SK-N-SH treated with all-trans-retinoic acid at 6 μM for 48 hours (cell line): ENCODE data around the gene WDR31.

Source experiments
- ATAC-seq: fragments of 200-7000 bp; cut with Tn5 transposase; 3 replicates; pipeline ENCODE4 v1.9.1; 2020; ENCODE audit warnings: mild to moderate bottlenecking, moderate library complexity
- ARNTL ChIP-seq: fragments of 450-650 bp; formaldehyde crosslinking; IDR thresholded peaks from 2 replicates; pipeline ENCODE4 v1.5.0; 2020; ENCODE audit warnings: low read depth, mild to moderate bottlenecking, moderate library complexity, borderline replicate concordance
- CSDC2 ChIP-seq: fragments of 250-450 bp; sonication (Bioruptor Pico); IDR thresholded peaks from 2 replicates; pipeline ENCODE4 v1.5.0; 2020; ENCODE audit warnings: mild to moderate bottlenecking, moderate library complexity
- ESRRG ChIP-seq: fragments of 250-450 bp; sonication (Bioruptor Pico); IDR thresholded peaks from 2 replicates; pipeline ENCODE4 v1.6.1; 2021; ENCODE audit warnings: mild to moderate bottlenecking
- GLIS3 ChIP-seq: fragments of 250-450 bp; sonication (Bioruptor Pico); IDR thresholded peaks from 2 replicates; pipeline ENCODE4 v1.5.0; 2020; ENCODE audit warnings: mild to moderate bottlenecking, moderate library complexity
- ISL1 ChIP-seq: fragments of 250-450 bp; sonication (Bioruptor Pico); IDR thresholded peaks from 2 replicates; pipeline ENCODE4 v2.1.2; 2022; ENCODE audit warnings: mild to moderate bottlenecking, moderate library complexity
- PATZ1 ChIP-seq: fragments of 250-450 bp; sonication (Bioruptor Pico); IDR thresholded peaks from 2 replicates; pipeline ENCODE4 v1.8.0; 2020; ENCODE audit warnings: mild to moderate bottlenecking, moderate library complexity, borderline replicate concordance
- PPARA ChIP-seq: fragments of 250-450 bp; sonication (Bioruptor Pico); IDR thresholded peaks from 2 replicates; pipeline ENCODE4 v1.5.0; 2020; ENCODE audit warnings: mild to moderate bottlenecking, borderline replicate concordance
- RARB ChIP-seq: fragments of 250-450 bp; sonication (Bioruptor Pico); IDR thresholded peaks from 2 replicates; pipeline ENCODE4 v1.8.0; 2021; ENCODE audit warnings: mild to moderate bottlenecking, moderate library complexity
- SNAI2 ChIP-seq: fragments of 250-450 bp; sonication (Bioruptor Pico); IDR thresholded peaks from 2 replicates; pipeline ENCODE4 v1.5.0; 2020; ENCODE audit warnings: mild to moderate bottlenecking, moderate library complexity
- TOX ChIP-seq: fragments of 250-450 bp; sonication (Bioruptor Pico); IDR thresholded peaks from 2 replicates; pipeline ENCODE4 v1.8.0; 2021; ENCODE audit warnings: mild to moderate bottlenecking, moderate library complexity, borderline replicate concordance
- TSHZ2 ChIP-seq: fragments of 250-450 bp; sonication (Bioruptor Pico); IDR thresholded peaks from 2 replicates; pipeline ENCODE4 v1.5.0; 2020; ENCODE audit warnings: mild to moderate bottlenecking, moderate library complexity
- ZC3H10 ChIP-seq: fragments of 250-450 bp; sonication (Bioruptor Pico); IDR thresholded peaks from 2 replicates; pipeline ENCODE4 v1.5.1; 2021; ENCODE audit warnings: mild to moderate bottlenecking, moderate library complexity
- ZFP3 ChIP-seq: fragments of 250-450 bp; sonication (Bioruptor Pico); IDR thresholded peaks from 2 replicates; pipeline ENCODE4 v1.5.0; 2020; ENCODE audit warnings: mild to moderate bottlenecking, moderate library complexity
- ZNF565 ChIP-seq: fragments of 450-650 bp; formaldehyde crosslinking; conservative IDR thresholded peaks from 2 replicates; pipeline ENCODE4 v1.5.0; 2020; ENCODE audit warnings: low read depth, mild to moderate bottlenecking, moderate library complexity
- ZNF8 ChIP-seq: fragments of 450-650 bp; formaldehyde crosslinking; IDR thresholded peaks from 2 replicates; pipeline ENCODE4 v1.5.0; 2020; ENCODE audit warnings: mild to moderate bottlenecking, moderate library complexity
- TF ChIP-seq, protein P1 (sequence below): fragments of 250-450 bp; sonication (Bioruptor Pico); IDR thresholded peaks from 2 replicates; pipeline ENCODE4 v1.5.1; 2021; ENCODE audit warnings: mild to moderate bottlenecking, moderate library complexity
- TF ChIP-seq, protein P2 (sequence below): fragments of 250-450 bp; sonication (Bioruptor Pico); IDR thresholded peaks from 2 replicates; pipeline ENCODE4 v1.8.0; 2021; ENCODE audit warnings: low read depth, mild to moderate bottlenecking, moderate library complexity, borderline replicate concordance

The WDR31 gene

GRCh38 chr9:113301548-113301947 is 38.5 kb downstream of the WDR31 start:
- no peak for ATAC-seq
- TF ChIP-seq ISL1 (no peak), TSHZ2 (no peak), ZFP3 (no peak), PATZ1 (CRISPR knock-in tag) (no peak), TOX (no peak), ZNF565 (CRISPR knock-in tag) (no peak), ARNTL (CRISPR knock-in tag) (no peak)
- TF ChIP-seq, protein P1, sequence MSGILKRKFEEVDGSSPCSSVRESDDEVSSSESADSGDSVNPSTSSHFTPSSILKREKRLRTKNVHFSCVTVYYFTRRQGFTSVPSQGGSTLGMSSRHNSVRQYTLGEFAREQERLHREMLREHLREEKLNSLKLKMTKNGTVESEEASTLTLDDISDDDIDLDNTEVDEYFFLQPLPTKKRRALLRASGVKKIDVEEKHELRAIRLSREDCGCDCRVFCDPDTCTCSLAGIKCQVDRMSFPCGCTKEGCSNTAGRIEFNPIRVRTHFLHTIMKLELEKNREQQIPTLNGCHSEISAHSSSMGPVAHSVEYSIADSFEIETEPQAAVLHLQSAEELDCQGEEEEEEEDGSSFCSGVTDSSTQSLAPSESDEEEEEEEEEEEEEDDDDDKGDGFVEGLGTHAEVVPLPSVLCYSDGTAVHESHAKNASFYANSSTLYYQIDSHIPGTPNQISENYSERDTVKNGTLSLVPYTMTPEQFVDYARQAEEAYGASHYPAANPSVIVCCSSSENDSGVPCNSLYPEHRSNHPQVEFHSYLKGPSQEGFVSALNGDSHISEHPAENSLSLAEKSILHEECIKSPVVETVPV (CRISPR knock-in tag) = no peak
- TF ChIP-seq, protein P2, sequence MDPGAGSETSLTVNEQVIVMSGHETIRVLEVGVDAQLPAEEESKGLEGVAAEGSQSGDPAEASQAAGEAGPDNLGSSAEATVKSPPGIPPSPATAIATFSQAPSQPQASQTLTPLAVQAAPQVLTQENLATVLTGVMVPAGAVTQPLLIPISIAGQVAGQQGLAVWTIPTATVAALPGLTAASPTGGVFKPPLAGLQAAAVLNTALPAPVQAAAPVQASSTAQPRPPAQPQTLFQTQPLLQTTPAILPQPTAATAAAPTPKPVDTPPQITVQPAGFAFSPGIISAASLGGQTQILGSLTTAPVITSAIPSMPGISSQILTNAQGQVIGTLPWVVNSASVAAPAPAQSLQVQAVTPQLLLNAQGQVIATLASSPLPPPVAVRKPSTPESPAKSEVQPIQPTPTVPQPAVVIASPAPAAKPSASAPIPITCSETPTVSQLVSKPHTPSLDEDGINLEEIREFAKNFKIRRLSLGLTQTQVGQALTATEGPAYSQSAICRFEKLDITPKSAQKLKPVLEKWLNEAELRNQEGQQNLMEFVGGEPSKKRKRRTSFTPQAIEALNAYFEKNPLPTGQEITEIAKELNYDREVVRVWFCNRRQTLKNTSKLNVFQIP (CRISPR knock-in tag) = no peak

- ATAC-seq = no peak
- no peak for TF ChIP-seq PATZ1 (CRISPR knock-in tag)
- no peak for TF ChIP-seq TOX
- TF ChIP-seq SNAI2 (CRISPR knock-in tag) = no peak
- no peak for TF ChIP-seq ZC3H10 (CRISPR knock-in tag)
- TF ChIP-seq ESRRG (CRISPR knock-in tag) = no peak
- TF ChIP-seq ARNTL (CRISPR knock-in tag) = no peak
- no peak for TF ChIP-seq PPARA (CRISPR knock-in tag)
- no peak for TF ChIP-seq ZNF565 (CRISPR knock-in tag)
- TF ChIP-seq, protein P2 (CRISPR knock-in tag) = no peak
- TF ChIP-seq GLIS3 (CRISPR knock-in tag) = no peak
Measured at GRCh38 chr9:113299800-113300292, 40.2 kb downstream of the WDR31 start.

DNA sequence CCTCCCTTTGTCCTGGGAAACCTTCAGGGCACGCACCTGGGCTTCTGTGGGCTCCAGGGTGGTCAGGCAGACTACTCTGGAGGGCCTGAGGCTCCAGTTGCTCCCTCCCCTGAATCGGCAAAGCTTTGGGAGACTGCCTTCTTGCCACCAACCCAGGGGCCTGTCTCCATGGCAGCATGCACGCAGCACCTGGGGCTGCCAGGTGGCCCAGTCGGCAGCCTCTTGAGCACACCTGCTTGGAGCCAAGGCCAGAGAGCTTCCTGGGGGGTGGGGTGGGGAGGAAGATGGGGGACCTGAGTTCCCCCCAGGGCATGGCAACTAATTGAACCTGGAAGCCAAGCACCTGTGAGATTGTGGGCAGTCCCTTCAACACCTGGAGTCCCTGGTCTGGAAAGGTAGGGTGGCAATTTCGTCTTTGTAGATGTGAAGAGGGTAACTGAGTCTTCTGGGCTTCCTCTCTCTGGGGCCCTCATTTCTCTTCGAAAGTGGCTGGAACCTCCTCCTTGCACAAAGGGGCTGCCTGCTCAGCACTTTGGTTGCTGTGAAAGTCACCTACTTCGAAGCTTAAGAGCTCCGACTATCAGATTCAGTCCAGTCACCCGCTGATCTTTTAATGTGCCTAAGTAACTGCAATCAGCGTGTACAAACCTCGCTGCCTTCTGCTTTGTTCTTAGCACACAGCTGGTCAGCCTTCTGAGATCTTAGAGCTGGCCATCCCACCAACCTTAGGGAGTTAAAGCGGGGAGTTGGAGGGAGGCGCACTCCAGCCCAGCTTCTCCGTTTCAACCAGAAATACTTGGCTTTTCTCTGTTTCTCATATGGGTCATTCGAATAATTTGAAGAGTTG is 40.9 kb downstream of the WDR31 start:
- ATAC-seq = no peak
- no peak for TF ChIP-seq ZFP3
- TF ChIP-seq TOX = no peak
- TF ChIP-seq CSDC2 (CRISPR knock-in tag) = no peak
- no peak for TF ChIP-seq ZC3H10 (CRISPR knock-in tag)
- no peak for TF ChIP-seq GLIS3 (CRISPR knock-in tag)
- TF ChIP-seq ZNF8 (CRISPR knock-in tag) = no peak
- TF ChIP-seq, protein P2 (CRISPR knock-in tag) = no peak
- TF ChIP-seq SNAI2 (CRISPR knock-in tag) = no peak
- no peak for TF ChIP-seq RARB (CRISPR knock-in tag)
- no peak for TF ChIP-seq ESRRG (CRISPR knock-in tag)
- TF ChIP-seq TSHZ2 = no peak
